ENCODE measurements around the gene B3GNT2. TPM values are rescaled to one million over a fixed set of nuclear protein-coding genes. Genes with fewer than 3 reads are reported as not detected.
A peak's percentile ranks its signal among the peaks of the same experiment; 100 is the strongest.
"Not testable (repeated sequence)": the region's sequence is repeated elsewhere in the genome, so short reads cannot be mapped to it uniquely, and the experiment has no call there.

B3GNT2 gene
- total RNA-seq, 1 donor from 2014 or later = 23.8 TPM

DNA sequence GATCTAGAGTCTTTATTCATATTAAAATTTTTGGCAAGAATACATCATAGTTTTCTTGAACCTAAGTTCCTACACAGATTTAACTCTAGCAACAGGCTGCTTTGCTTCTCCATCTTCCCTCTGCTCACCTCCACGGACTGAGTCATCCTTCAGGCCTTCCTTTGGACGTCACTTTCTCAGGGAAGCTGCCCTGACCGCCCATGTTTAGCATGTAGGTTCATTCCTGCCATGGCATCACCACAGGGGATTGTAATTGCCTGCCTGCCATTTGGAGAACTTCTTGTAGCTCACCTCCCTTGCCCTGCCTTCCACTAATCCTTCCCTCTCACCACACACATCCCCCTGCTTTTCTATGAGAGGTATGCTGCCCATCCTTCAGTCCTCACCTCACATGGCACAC, 43.9 kb upstream of the B3GNT2 start:
- no peaks in the 10 kb centered on the region for H3K79me2 ChIP-seq (ENCODE audit: insufficient read depth, low read length)
- H3K4me2 ChIP-seq (ENCODE audit: low read length) = peak overlapping the region; percentile 23
- no peaks in the 10 kb centered on the region for H4K20me1 ChIP-seq (ENCODE audit: insufficient read depth, low read length)
- Mint-ChIP-seq H3K36me3 (ENCODE audit: low read depth, unreplicated experiment) (no peaks in the 10 kb centered on the region), H3K27me3 (ENCODE audit: low read depth, unreplicated experiment) (no peaks in the 10 kb centered on the region), H3K4me1 (ENCODE audit: low read depth, unreplicated experiment) (peaks cover 27% of the 10 kb centered on the region), H3K4me3 (ENCODE audit: unreplicated experiment) (no peak overlapping the region), H3K27ac (ENCODE audit: unreplicated experiment) (no peak overlapping the region), H3K9me3 (ENCODE audit: unreplicated experiment) (no peaks in the 10 kb centered on the region)
- H3K4me1 ChIP-seq (ENCODE audit: insufficient read depth, low read length) = peaks cover 27% of the 10 kb centered on the region
- H2AFZ ChIP-seq (ENCODE audit: low read depth, low read length) = no peak overlapping the region
- peak; percentile 70 for DNase-seq (ENCODE audit: low read depth)
- no peak for FAIRE-seq
- H3K36me3 ChIP-seq (ENCODE audit: insufficient read depth, low read length) = no peaks in the 10 kb centered on the region
- H3K27ac ChIP-seq (ENCODE audit: low read depth, low read length) = no peak overlapping the region
- no peaks in the 10 kb centered on the region for H3K27me3 ChIP-seq (ENCODE audit: insufficient read depth, low read length)
- TF ChIP-seq CTCF (IDR thresholded peaks at IDR 0.05; ENCODE audit: insufficient read depth, low read depth, low read length) (no peak), EZH2 (IDR thresholded peaks at IDR 0.05; ENCODE audit: insufficient read depth, low read length) (no peak)
- H3K9ac ChIP-seq (ENCODE audit: low read length) = no peak overlapping the region
- no peaks in the 10 kb centered on the region for H3K9me3 ChIP-seq (ENCODE audit: insufficient read depth, low read depth, low read length)
- H3K4me3 ChIP-seq (ENCODE audit: insufficient read depth, low read depth, low read length) = no peak overlapping the region

- Histone ChIP-seq H3K9me3 (ENCODE audit: insufficient read depth, low read depth, low read length) (no peaks in the 10 kb centered on the region), H3K27me3 (ENCODE audit: insufficient read depth, low read length) (no peaks in the 10 kb centered on the region), H4K20me1 (ENCODE audit: insufficient read depth, low read length) (no peaks in the 10 kb centered on the region), H3K27ac (ENCODE audit: low read depth, low read length) (no peak overlapping the region), H3K36me3 (ENCODE audit: insufficient read depth, low read length) (no peaks in the 10 kb centered on the region), H3K9ac (ENCODE audit: low read length) (no peak overlapping the region), H3K4me3 (ENCODE audit: insufficient read depth, low read depth, low read length) (no peak overlapping the region), H3K4me1 (ENCODE audit: insufficient read depth, low read length) (peaks cover under 1% of the 10 kb centered on the region), H3K4me2 (ENCODE audit: low read length) (no peak overlapping the region), H2AFZ (ENCODE audit: low read depth, low read length) (no peak overlapping the region), H3K79me2 (ENCODE audit: insufficient read depth, low read length) (no peaks in the 10 kb centered on the region)
- no peaks in the 10 kb centered on the region for H3K36me3 Mint-ChIP-seq (ENCODE audit: low read depth, unreplicated experiment)
- H3K27me3 Mint-ChIP-seq (ENCODE audit: low read depth, unreplicated experiment) = no peaks in the 10 kb centered on the region
- FAIRE-seq (no peak), DNase-seq (ENCODE audit: low read depth) (no peak)
- H3K4me1 Mint-ChIP-seq (ENCODE audit: low read depth, unreplicated experiment) = peaks cover 2% of the 10 kb centered on the region
- no peaks in the 10 kb centered on the region for H3K9me3 Mint-ChIP-seq (ENCODE audit: unreplicated experiment)
- no peak overlapping the region for H3K27ac Mint-ChIP-seq (ENCODE audit: unreplicated experiment)
- TF ChIP-seq CTCF (IDR thresholded peaks at IDR 0.05; ENCODE audit: insufficient read depth, low read depth, low read length) (no peak), EZH2 (IDR thresholded peaks at IDR 0.05; ENCODE audit: insufficient read depth, low read length) (no peak)
- H3K4me3 Mint-ChIP-seq (ENCODE audit: unreplicated experiment) = no peak overlapping the region
Measured at GRCh38 chr2:62156861-62157496, 38.9 kb upstream of the B3GNT2 start.

DNA sequence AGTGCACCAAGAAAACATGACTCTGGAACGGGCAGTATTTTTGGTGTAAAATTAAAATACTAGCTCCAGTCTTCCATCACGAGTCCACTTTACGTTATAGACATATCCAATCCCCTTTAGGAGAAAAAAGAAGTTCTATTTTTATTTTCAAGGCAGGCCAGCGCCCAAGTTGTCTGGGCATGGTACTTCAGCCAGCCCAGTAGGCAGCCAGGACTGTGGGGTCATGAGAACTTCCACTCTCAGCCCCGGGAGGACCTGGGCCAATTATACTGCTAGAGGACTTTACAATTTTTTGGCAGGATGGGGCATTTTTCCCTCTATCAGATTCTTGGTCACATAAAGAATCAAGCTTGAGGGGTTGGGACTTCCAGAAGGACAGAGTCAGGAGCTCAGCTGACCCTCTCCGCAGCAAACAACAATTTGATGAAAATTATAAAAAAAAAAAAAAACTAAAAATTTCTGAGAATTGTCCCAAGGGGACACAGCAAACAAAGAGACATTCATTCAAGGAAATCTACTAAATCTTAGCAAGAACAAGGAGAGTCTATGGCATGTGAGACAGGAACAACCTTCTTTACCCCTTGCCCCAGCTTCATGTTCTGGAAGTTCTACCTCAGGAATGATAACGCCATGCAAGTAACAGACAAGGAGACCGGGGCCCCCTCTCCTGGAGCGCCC, 37.3 kb upstream of the B3GNT2 start:
- Histone ChIP-seq H3K9me3 (ENCODE audit: insufficient read depth, low read depth, low read length) (no peaks in the 10 kb centered on the region), H3K79me2 (ENCODE audit: insufficient read depth, low read length) (no peaks in the 10 kb centered on the region), H4K20me1 (ENCODE audit: insufficient read depth, low read length) (no peaks in the 10 kb centered on the region), H3K36me3 (ENCODE audit: insufficient read depth, low read length) (no peaks in the 10 kb centered on the region), H2AFZ (ENCODE audit: low read depth, low read length) (no peak overlapping the region), H3K9ac (ENCODE audit: low read length) (no peak overlapping the region), H3K4me2 (ENCODE audit: low read length) (no peak overlapping the region), H3K27ac (ENCODE audit: low read depth, low read length) (no peak overlapping the region), H3K4me3 (ENCODE audit: insufficient read depth, low read depth, low read length) (no peak overlapping the region), H3K4me1 (ENCODE audit: insufficient read depth, low read length) (no peaks in the 10 kb centered on the region), H3K27me3 (ENCODE audit: insufficient read depth, low read length) (no peaks in the 10 kb centered on the region)
- no peak for TF ChIP-seq EZH2 (IDR thresholded peaks at IDR 0.05; ENCODE audit: insufficient read depth, low read length)
- TF ChIP-seq CTCF (IDR thresholded peaks at IDR 0.05; ENCODE audit: insufficient read depth, low read depth, low read length) = no peak
- Mint-ChIP-seq H3K9me3 (ENCODE audit: unreplicated experiment) (no peaks in the 10 kb centered on the region), H3K4me1 (ENCODE audit: low read depth, unreplicated experiment) (peaks cover 7% of the 10 kb centered on the region), H3K4me3 (ENCODE audit: unreplicated experiment) (no peak overlapping the region), H3K36me3 (ENCODE audit: low read depth, unreplicated experiment) (no peaks in the 10 kb centered on the region), H3K27ac (ENCODE audit: unreplicated experiment) (no peak overlapping the region), H3K27me3 (ENCODE audit: low read depth, unreplicated experiment) (no peaks in the 10 kb centered on the region)
- DNase-seq (ENCODE audit: low read depth) = no peak
- no peak for FAIRE-seq

- not testable (repeated sequence) for H3K4me1 ChIP-seq (ENCODE audit: insufficient read depth, low read length); H3K4me3 ChIP-seq (ENCODE audit: insufficient read depth, low read depth, low read length); H3K4me3 Mint-ChIP-seq (ENCODE audit: unreplicated experiment); H3K4me2 ChIP-seq (ENCODE audit: low read length); H3K79me2 ChIP-seq (ENCODE audit: insufficient read depth, low read length); H3K27ac ChIP-seq (ENCODE audit: low read depth, low read length); H3K36me3 Mint-ChIP-seq (ENCODE audit: low read depth, unreplicated experiment); H3K9me3 ChIP-seq (ENCODE audit: insufficient read depth, low read depth, low read length); H3K9ac ChIP-seq (ENCODE audit: low read length); H3K9me3 Mint-ChIP-seq (ENCODE audit: unreplicated experiment); H3K27me3 Mint-ChIP-seq (ENCODE audit: low read depth, unreplicated experiment); H3K27me3 ChIP-seq (ENCODE audit: insufficient read depth, low read length); H3K36me3 ChIP-seq (ENCODE audit: insufficient read depth, low read length); DNase-seq (ENCODE audit: low read depth); FAIRE-seq; H2AFZ ChIP-seq (ENCODE audit: low read depth, low read length); H3K27ac Mint-ChIP-seq (ENCODE audit: unreplicated experiment); H4K20me1 ChIP-seq (ENCODE audit: insufficient read depth, low read length)
- H3K4me1 Mint-ChIP-seq (ENCODE audit: low read depth, unreplicated experiment) = peaks cover 12% of the 10 kb centered on the region
Measured at GRCh38 chr2:62160691-62161090, 35.2 kb upstream of the B3GNT2 start.
